ENCODE results near the gene MYO9A.
"Not testable (repeated sequence)": the region's sequence is repeated elsewhere in the genome, so short reads cannot be mapped to it uniquely, and the experiment has no call there.

Gene MYO9A

DNA sequence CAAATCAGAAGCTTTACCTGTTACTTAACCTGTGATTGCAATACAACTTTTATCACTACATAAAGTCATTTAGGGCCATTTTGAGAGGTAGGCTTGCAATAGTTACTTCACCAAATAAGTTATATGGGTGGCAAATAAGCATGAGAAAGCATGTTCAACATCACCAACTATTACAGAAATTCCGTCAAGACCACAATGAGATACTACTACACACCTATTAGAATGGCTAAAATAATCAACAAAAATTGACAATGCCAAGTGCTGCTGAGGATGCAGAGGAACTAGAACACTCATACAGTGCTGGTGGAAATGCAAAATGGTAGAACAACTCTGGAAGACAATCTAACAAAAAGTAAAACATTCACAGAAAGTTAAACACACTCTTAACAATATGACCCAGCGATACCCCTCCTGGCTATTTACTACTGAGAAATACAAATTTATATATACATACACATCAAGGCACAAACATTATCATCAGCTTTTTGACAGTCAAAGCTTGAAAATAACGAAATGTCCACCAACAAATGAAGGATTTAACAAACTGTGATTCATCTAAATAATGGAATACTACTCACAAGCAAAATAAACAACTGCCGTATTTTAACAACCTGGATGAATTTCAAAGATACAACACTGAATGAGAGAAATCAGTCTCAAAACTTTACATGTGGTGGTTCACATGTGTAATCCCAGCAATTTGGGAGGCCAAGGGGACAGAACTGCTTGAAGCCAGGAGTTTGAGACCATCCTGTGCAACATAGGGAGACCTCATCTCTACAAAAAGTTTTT lies 82.9 kb downstream of the MYO9A start:
- DNase-seq = no peak

DNA sequence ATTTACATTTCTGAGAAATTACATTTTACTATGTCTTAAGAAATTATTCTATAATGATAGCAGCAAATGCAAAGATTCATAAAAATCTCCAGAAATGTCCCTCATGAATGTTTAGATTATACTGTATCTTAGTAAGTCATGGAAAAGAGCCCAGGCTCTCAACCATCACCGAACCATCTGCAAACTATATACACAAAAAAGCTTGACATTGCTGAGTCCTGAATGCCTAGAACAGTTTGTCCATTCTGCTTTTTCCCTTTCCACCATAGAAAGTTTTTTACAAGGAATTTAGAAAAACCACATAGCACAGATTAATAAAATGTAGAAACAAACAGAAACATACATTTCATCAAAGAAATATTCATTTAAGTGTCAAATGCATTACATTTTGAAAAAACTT lies 83.6 kb downstream of the MYO9A start:
- no peak for DNase-seq

DNA sequence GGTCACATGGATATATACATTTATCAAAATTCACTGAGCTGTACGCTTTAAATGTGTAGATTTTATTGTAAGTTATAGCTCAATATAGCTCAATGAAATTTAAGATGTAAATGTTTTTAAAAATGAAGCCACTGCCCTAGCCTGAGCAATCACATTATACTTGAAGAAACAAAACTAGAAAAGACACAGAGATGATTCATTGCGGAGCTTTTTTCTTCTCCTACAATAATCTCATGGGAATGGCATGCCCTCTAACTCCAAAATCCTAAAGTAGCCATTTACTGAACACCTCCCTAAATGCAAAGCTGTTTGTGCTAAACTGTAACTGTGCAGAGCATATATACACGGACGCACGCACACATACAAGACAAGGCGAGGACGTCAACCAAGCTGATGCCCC lies 84.2 kb downstream of the MYO9A start:
- DNase-seq = no peak

DNA sequence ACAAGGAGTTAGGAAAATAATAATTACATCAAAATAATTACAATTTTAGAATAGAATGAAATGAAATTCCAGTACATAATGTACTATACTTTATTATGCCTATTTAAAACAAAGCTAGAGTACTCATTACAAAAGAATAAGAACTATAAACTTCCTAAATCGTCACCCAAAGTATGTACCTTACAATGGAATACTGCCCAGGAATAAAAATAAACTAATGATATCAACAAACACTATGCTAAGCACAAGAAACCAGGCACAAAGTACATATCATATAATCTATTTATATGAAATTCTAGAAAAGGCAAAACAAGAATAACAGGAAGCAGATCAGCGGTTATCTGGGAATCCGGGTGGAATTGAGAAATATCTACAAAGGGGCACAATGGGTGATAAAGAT lies 84.7 kb downstream of the MYO9A start:
- DNase-seq = no peak

DNA sequence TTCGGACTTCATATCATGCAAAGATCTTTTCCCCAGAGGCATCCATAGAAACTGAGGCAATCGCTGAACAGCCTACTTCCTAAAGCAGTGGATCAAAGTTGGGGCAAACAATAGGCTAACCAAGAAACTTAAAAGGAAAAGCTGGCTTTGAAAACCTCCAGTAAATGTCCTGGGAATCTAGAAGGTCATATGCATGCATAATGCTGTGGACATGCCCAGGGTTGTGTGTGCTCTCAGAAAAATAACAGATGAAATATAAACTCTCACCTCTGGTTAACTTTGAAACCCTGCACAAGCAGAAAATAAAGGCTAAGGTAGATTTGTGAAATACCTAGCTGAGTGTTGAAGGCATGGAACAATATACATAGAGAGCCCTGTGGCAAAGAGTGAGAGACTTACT lies 96.3 kb downstream of the MYO9A start:
- no peak for DNase-seq

DNA sequence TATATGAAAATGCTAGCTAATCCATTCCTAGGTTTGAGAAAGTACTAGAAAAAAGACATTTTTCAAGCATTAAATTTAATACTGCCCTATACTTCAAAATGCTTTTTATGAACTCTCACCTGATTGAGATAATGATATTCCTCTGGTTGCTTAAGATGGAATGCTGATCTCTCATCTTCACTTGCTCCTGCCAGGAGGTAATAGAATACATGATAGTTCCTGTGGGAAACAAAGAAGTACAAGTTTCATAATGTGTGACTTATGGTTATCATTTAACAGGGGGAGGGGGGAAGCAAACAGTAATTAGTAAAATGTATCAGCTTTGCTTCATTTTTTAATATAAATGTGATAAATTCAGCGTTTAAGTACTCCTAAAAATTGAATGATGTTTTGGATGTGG lies 97.2 kb downstream of the MYO9A start:
- no peak for DNase-seq

DNA sequence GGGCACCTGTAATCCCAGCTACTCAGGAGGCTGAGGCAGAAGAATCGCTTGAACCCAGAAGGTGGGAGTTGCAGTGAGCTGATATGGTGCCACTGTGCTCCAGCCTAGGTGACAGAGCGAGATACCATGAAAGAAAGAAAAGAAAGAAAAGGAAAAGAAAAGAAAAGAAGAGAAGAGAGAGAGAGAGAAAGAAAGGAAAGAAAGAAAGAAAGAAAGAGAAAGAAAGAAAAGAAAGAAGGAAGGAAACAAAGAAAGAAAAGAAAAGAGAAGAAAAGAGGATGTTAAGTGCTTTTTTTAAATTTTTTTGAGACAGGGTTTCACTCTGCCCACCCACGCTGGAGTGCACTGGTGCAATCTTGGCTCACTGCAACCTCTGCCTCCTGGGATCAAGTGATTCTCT lies 103.4 kb downstream of the MYO9A start:
- DNase-seq = not testable (repeated sequence)

DNA sequence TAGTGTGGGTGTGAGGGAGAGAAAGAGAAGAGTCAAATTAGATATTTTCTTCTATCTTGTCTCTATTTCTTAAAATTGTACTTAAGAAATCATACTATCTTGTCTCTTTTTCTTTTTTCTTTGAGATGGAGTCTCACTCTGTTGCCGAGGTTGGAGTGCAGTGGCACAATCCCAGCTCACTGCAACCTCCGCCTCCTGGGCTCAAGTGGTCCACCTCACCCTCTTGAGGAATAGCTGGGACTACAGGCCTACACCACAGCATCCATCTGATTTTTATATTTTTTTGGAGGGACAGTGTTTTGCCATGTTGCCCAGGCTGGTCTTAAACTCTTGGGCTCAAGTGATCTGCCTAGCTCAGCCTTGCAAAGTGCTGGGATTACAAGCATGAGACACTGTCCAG lies 104.2 kb downstream of the MYO9A start:
- DNase-seq = no peak

DNA sequence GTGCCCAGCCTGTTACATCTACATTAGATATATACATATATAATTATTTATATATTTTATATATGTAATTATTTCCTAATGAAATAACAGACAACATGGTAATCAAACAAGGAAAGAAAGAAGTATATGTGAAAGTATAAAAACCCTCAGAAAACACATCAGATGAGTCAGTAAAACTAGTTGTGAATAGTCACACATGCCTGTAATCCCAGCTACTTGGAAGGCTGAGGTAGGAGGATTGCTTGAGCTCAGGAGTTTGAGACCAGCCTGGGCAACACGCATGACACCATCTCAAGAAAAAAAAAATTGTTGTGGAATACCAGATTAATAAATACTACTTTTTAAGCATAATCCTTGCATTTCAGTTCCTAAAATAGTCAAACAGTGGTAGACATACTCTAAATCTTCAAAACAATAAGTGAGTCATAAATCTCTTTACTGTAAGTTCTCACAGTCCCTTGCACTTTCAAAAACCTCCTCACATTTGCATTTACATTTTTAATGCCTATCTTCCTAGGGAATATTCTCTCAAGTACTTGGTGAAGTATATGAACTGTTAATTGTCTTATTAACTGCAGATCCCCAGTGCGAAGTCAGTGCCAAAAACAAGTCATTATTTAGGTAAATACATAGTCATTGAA lies 106.5 kb downstream of the MYO9A start:
- DNase-seq = no peak

DNA sequence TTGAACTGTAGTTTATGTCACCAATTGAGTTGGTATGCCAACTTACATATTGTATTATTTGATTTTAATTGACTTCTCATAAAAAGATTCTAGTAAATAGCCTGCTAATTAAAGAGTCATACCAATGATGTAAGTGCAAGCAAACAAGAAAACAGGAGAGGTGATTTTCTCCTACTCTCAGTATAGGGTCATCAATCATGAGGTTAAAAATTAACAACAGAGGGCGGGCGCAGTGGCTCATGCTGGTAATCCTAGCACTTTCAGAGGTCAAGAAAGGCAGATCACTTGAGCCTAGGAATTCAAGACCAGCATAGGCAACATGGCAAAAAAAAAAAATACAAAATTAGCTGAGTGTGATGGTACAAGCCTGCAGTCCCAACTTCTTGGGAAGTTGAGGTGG lies 108.7 kb downstream of the MYO9A start:
- no peak for DNase-seq

DNA sequence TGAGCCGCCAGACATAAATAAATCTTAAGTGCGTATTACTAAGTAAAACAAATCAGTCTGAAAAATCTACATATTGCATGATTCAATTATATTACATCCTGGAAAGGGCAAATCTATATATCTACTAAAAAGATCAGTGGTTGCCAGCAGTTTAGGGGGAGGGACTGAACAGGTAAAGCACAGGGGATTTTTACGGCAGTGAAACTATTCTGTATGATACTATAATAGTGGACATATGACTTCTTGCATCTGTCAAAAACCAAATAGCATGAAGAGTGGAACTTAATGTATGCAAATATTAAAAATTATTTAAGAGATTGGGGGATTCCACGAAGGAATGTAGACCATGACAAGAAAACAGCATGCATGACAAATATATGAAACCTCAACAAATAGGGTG lies 111.6 kb downstream of the MYO9A start:
- no peak for DNase-seq

DNA sequence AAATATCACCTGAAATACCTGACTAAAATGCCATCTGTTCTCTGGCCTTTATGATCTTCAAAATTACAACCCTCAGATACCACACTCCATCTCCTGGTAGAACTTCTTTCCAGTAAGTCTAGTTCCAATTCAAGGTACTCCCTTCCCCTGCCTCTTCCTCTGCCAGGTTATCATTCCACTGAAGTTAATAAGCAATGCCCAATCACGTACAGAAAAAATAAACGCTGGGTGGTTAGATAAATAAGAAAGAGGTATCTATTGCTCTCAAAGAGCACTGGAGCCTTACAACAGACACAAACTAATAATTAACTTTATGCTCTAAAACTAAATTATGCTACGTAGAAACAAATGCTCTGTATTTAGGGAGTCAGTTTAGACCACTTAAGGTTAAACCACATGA lies 112.5 kb downstream of the MYO9A start:
- no peak for DNase-seq

DNA sequence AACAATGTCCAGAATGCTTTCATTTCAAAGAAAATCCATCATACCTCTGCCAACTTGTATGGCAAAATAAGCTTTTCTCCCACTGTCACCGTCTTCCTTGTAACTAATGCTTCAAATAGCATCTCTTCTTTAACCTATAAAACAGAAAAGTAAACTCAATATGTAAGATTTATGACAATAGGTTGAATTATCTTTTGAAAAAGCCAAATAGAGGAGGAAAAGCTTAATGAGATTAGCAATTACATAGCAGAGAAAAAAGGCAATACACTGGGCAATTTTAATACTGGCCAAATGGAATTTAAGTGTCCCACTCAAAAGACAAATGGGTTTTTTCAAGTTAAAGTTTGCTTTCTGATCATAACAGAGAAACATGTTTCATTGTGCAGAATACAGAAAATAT lies 118.1 kb downstream of the MYO9A start:
- no peak for DNase-seq

DNA sequence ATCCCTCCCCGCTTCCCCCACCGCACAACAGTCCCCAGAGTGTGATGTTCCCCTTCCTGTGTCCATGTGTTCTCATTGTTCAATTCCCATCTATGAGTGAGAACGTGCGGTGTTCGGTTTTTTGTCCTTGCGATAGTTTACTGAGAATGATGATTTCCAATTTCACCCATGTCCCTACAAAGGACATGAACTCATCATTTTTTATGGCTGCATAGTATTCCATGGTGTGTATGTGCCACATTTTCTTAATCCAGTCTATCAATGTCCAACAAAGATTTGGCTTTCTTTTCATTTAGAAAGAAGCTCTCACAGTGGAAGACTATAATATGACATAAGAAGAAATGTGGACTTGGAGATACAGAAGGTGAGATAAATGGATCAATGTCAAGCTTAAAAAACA lies 119.2 kb downstream of the MYO9A start:
- DNase-seq = not testable (repeated sequence)

DNA sequence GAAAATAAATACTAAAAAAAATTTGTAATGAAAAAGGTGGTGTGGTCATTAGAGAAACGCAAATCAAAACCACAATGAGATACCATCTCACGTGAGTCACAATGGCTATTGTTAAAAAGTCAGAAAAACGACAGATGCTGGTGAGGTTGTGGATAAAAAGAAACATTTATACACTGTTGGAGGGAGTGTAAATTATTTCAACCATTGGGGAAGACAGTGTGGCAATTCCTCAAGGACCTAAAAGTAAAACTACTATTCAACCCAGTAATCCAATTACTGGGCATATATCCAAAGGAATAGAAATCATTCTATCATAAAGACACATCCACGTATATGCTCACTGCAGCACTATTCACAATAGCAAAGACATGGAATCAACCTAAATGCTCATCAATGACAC lies 120.3 kb downstream of the MYO9A start:
- DNase-seq = no peak

DNA sequence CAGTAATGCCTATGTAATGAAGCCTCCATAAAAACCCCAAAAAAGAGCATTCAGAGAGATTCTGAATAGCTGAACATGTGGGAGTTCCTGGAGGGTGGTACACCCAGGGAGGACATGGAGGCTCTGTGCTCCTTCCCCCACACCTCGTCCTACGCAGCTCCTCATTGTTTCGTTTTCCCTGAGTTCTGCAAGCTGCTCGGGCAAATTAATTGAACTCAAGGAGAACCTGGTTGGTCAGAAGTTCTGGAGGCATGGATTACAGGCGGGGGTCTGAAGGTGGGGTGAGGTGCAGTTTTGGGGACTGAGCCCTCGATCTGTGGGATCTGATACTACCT lies 142.2 kb downstream of the MYO9A start:
- no peak for DNase-seq

DNA sequence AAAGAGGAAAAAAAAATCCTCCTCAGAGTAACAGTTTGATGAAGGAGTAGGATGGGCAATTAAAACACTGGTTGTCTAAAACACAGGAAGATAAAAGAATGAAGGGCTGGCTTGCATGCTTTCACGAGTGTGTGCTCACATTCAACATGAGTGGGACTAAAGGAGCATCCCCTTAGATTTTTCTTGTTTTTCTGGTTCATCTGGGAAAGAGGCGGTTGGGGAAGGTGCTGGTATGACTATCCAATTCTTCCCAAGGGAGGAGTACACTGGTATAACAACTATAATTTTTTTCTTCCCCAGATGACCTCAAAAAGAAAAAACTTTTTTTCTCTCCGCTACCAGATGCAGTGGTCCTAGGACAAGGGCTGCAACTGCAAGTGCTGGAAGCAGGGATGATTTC lies 143.7 kb downstream of the MYO9A start:
- no peak for DNase-seq

DNA sequence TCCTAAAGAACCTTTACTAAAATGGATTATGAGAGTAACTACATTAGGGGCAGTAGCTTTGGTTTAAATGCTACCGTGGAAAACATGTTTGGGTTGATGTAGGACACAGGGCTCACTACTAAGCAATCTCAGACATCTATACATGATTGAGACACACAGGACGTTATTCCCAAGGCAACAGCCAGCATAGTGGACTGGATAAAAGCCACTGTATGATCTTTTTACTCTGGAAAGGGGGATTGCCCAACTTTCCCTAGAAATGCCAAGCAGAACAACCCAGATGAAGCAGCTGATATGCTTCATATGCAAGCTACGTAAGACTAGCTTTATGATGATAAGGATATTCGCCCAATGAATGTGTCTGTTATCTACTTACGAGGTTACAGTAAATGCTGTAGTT lies 144.6 kb downstream of the MYO9A start:
- no peak for DNase-seq

DNA sequence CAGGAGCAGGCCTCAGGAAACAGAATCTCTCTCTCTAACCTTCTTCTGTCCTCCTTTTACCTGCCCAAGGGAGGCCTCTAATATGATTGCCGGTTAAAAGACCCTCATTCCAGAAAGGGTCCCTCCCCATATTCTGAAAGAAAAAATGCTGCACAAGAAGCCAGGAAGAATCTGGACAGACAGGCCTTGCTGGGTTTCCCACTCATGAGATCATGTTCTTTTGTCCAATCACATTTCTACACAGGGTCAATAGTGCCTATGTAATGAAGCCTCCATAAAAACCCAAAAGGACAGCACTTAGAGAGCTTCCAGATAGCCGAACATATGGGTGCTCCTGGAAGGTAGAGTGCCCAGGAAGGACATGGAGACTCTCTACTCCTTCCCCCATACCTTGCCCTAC lies 146.0 kb downstream of the MYO9A start:
- no peak for DNase-seq

DNA sequence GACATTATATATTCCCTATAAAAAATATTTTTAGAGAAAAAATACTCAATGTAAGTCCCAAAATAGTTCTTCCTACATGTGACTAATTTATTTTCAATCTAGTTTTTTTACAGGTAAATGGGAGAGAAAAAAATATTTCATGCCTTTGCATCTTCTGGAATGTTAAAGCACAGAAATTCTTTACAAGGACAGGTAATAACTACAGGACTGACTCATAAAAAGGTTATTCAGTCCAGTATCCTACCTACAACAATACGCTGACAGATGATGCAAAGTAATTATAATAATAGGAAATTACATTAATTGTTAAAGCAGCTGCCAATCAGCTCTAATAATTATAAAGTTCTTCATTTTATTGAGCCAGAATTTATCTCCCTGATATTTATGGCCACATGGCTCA lies 147.5 kb downstream of the MYO9A start:
- DNase-seq = no peak

DNA sequence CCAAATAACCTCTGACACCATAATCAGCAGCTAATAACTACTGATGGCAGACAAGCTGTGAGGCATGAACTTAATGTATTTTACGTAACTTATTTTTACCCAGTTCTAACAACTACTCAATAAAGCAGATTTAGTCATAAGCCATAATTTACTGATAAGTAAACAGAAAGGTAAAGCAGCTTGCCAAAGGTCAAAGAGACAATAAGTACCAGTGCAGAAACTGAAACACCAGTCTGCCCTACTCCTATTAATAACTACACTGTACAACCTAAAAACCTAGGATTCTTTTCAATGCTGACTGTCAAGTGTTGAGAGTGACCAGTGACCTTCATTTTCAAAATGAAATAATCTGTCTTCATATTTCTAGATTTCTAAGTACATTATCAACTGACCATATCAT lies 155.4 kb downstream of the MYO9A start:
- DNase-seq = no peak

DNA sequence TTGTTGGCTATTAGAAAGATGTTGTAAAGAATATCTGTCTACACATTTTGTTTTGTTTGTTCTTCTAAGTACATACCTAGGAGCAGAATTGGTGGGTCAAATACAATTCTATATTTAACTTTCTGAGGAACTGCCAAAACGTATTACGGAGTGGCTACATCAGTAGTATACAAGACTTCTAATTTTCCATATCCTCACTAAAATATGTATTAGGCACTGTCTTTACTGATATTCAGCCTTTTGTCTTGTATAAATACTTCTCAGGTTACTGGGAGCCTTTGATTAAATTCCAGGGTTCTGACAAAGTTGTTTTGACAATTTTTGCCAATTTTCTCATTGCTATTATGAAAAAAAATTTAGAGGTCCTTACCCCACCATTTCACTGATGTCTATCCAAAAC lies 160.9 kb downstream of the MYO9A start:
- DNase-seq = no peak

DNA sequence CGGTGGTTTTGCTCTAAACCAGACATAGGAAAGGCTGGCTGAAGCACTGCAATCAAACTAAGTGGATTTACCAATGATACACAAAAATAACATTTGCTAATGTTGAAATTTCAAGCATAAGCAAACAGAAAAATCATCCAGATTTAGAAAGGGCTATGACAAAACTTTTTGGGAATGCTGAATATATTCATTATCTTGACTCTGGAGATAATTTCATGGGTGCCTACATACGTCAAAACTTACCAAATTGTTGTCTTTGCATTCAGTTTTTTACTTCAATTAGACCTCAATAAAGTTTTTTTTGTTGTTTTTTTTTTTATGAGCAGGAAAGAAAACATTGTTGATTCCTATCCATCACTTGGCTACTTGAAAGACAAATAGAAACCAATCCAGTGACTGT lies 166.8 kb downstream of the MYO9A start:
- DNase-seq = no peak

DNA sequence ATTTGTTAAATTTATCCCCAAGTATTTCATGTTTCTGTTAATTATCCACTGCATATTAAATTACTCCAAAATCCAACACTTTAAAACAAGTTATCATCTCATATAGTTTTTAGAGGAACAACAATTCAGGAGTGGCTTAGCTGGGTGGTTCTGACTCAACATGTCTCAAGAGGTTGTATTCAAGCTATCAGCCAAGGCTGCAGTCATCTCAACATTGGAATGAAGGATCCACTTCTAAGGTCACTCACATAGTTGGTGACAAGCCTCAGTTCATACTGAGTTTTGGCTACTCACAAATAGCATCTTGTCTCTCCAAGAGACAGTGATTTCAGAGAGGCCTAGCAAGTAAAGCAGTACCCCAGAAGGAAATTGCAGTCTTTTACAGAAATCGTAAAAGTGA lies 172.9 kb downstream of the MYO9A start:
- no peak for DNase-seq

DNA sequence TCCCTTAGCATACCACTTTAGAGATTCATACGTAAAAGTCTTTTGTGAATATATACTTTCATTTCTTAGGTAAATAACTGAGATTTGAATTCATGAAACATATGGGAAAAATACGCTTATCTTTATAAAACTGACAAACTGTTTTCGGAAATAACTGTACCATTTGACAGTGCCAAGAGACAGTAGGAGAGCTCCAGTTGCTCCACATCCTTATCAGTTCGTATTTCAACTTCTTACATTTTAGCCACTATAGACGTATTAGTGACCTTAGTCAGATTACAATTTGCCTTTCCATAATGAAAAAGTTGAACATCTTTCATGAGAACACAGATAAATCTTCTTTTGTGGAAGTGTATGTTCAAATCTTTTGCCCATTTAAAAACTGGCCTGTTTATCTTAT lies 174.1 kb downstream of the MYO9A start:
- no peak for DNase-seq
